ENCODE data around the gene AUTS2.

- TF ChIP-seq REST (IDR thresholded peaks at IDR 0.05; ENCODE audit: insufficient replicate concordance, low read depth) (no peak), CTCF (IDR thresholded peaks at IDR 0.05; ENCODE audit: insufficient read depth, low read length) (no peak), GABPA (IDR thresholded peaks at IDR 0.05; ENCODE audit: low read depth) (no peak), POLR2AphosphoS5 (IDR thresholded peaks at IDR 0.05; ENCODE audit: low read depth) (no peak), SPI1 (IDR thresholded peaks at IDR 0.05; ENCODE audit: borderline replicate concordance, low read depth) (no peak)
These were observed 1191.4 kb downstream of the AUTS2 start for GRCh38 chr7:70789481-70790214.

Measured in HL-60 (cell line).